Measurements from ENCODE around the gene MAMLD1. TPM values are rescaled to one million over a fixed set of nuclear protein-coding genes. Genes with fewer than 3 reads are reported as not detected.
A peak's percentile ranks its signal among the peaks of the same experiment; 100 is the strongest.

MAMLD1 gene
- polyA plus RNA-seq, 1 experiment, result 3.7 TPM

GRCh38 chrX:150533863-150534262, 170.7 kb downstream of the MAMLD1 start:
- H3K27me3 ChIP-seq (ENCODE audit: control insufficient read depth, insufficient read depth, low read length), result no peaks in the 10 kb centered on the region
- no peak overlapping the region for H3K27ac ChIP-seq (ENCODE audit: low read depth, low read length)
- no peak for TF ChIP-seq CTCF (IDR thresholded peaks at IDR 0.05; ENCODE audit: low read depth, low read length)
- CTCF ChIA-PET, result no interaction called here
- H3K4me3 ChIP-seq (ENCODE audit: low read depth, low read length), result no peak overlapping the region
- POLR2A ChIA-PET, result no interaction called here
- no peak for DNase-seq (ENCODE audit: low read depth, low spot score)
- H3K9me3 ChIP-seq (ENCODE audit: control insufficient read depth, insufficient read depth, low read length), result no peaks in the 10 kb centered on the region

GRCh38 chrX:150536455-150537116, 173.5 kb downstream of the MAMLD1 start:
- POLR2A ChIA-PET, result interaction anchor here (1.1 kb wide), 1 partner anchor 18 kb away, joined by 3 read pairs; no protein-coding TSS in a partner anchor
- no peak overlapping the region for H3K27ac ChIP-seq (ENCODE audit: low read depth, low read length)
- H3K4me3 ChIP-seq (ENCODE audit: low read depth, low read length), result no peak overlapping the region
- CTCF ChIA-PET, result interaction anchor here (0.6 to 0.9 kb wide), 2 partner anchors 23 to 578 kb away, joined by 3 to 7 read pairs; no protein-coding TSS in a partner anchor
- DNase-seq (ENCODE audit: low read depth, low spot score), result no peak
- H3K27me3 ChIP-seq (ENCODE audit: control insufficient read depth, insufficient read depth, low read length), result no peaks in the 10 kb centered on the region
- H3K9me3 ChIP-seq (ENCODE audit: control insufficient read depth, insufficient read depth, low read length), result no peaks in the 10 kb centered on the region
- peak; percentile 47 for TF ChIP-seq CTCF (IDR thresholded peaks at IDR 0.05; ENCODE audit: low read depth, low read length)

- DNase-seq (ENCODE audit: low read depth, low spot score), result no peak
- ChIA-PET POLR2A (no interaction called here), CTCF (no interaction called here)
- Histone ChIP-seq H3K4me3 (ENCODE audit: low read depth, low read length) (no peak overlapping the region), H3K9me3 (ENCODE audit: control insufficient read depth, insufficient read depth, low read length) (no peaks in the 10 kb centered on the region), H3K27ac (ENCODE audit: low read depth, low read length) (no peak overlapping the region), H3K27me3 (ENCODE audit: control insufficient read depth, insufficient read depth, low read length) (no peaks in the 10 kb centered on the region)
- TF ChIP-seq CTCF (IDR thresholded peaks at IDR 0.05; ENCODE audit: low read depth, low read length), result no peak
These were observed 174.7 kb downstream of the MAMLD1 start for GRCh38 chrX:150537851-150538250.

GRCh38 chrX:150540965-150541364, 177.8 kb downstream of the MAMLD1 start:
- Histone ChIP-seq H3K4me3 (ENCODE audit: low read depth, low read length) (no peak overlapping the region), H3K9me3 (ENCODE audit: control insufficient read depth, insufficient read depth, low read length) (no peaks in the 10 kb centered on the region), H3K27me3 (ENCODE audit: control insufficient read depth, insufficient read depth, low read length) (no peaks in the 10 kb centered on the region), H3K27ac (ENCODE audit: low read depth, low read length) (no peak overlapping the region)
- DNase-seq (ENCODE audit: low read depth, low spot score), result no peak
- TF ChIP-seq CTCF (IDR thresholded peaks at IDR 0.05; ENCODE audit: low read depth, low read length), result no peak
- ChIA-PET POLR2A (no interaction called here), CTCF (no interaction called here)

- Histone ChIP-seq H3K27me3 (ENCODE audit: control insufficient read depth, insufficient read depth, low read length) (no peaks in the 10 kb centered on the region), H3K9me3 (ENCODE audit: control insufficient read depth, insufficient read depth, low read length) (no peaks in the 10 kb centered on the region), H3K4me3 (ENCODE audit: low read depth, low read length) (no peak overlapping the region), H3K27ac (ENCODE audit: low read depth, low read length) (no peak overlapping the region)
- DNase-seq (ENCODE audit: low read depth, low spot score), result no peak
- POLR2A ChIA-PET, result interaction anchor here (0.6 kb wide), 1 partner anchor 15 kb away, joined by 9 read pairs; no protein-coding TSS in a partner anchor
- CTCF ChIA-PET, result no interaction called here
- TF ChIP-seq CTCF (IDR thresholded peaks at IDR 0.05; ENCODE audit: low read depth, low read length), result no peak
These were observed 179.7 kb downstream of the MAMLD1 start for GRCh38 chrX:150542846-150543229.
